ENCODE measurements around the gene CHGA. TPM values are rescaled to one million over a fixed set of nuclear protein-coding genes. Genes with fewer than 3 reads are reported as not detected.

Gene CHGA
- total and polyA plus RNA-seq, 2 of the 13 experiments (the other 11 are each of a cell fraction or from before 2014, with no cell fraction given), result not detected

- no peak for ATAC-seq
- in situ Hi-C loops (cut with HindIII; ENCODE audit: extremely low pct_ligation_motif_present, low pct_unique_long_range_greater_than_20kb), result no loop called here
- CTCF ChIA-PET (ENCODE audit: low intra/inter-chr PET ratio, low total read pairs), result no interaction called here
- TF ChIP-seq, protein P1, sequence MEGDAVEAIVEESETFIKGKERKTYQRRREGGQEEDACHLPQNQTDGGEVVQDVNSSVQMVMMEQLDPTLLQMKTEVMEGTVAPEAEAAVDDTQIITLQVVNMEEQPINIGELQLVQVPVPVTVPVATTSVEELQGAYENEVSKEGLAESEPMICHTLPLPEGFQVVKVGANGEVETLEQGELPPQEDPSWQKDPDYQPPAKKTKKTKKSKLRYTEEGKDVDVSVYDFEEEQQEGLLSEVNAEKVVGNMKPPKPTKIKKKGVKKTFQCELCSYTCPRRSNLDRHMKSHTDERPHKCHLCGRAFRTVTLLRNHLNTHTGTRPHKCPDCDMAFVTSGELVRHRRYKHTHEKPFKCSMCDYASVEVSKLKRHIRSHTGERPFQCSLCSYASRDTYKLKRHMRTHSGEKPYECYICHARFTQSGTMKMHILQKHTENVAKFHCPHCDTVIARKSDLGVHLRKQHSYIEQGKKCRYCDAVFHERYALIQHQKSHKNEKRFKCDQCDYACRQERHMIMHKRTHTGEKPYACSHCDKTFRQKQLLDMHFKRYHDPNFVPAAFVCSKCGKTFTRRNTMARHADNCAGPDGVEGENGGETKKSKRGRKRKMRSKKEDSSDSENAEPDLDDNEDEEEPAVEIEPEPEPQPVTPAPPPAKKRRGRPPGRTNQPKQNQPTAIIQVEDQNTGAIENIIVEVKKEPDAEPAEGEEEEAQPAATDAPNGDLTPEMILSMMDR (CRISPR knock-in tag; IDR thresholded peaks at IDR 0.05), result no peak
- TF ChIP-seq SNAPC2 (CRISPR knock-in tag; IDR thresholded peaks at IDR 0.05), result no peak
- TF ChIP-seq ELF3 (CRISPR knock-in tag; IDR thresholded peaks at IDR 0.05), result no peak
- TF ChIP-seq ZNF235 (CRISPR knock-in tag; IDR thresholded peaks at IDR 0.05; ENCODE audit: borderline replicate concordance), result no peak
- no peak for TF ChIP-seq ZBTB4 (CRISPR knock-in tag; IDR thresholded peaks at IDR 0.05; ENCODE audit: borderline replicate concordance)
- TF ChIP-seq ZNF331 (CRISPR knock-in tag; IDR thresholded peaks at IDR 0.05), result no peak
- TF ChIP-seq, protein P2, sequence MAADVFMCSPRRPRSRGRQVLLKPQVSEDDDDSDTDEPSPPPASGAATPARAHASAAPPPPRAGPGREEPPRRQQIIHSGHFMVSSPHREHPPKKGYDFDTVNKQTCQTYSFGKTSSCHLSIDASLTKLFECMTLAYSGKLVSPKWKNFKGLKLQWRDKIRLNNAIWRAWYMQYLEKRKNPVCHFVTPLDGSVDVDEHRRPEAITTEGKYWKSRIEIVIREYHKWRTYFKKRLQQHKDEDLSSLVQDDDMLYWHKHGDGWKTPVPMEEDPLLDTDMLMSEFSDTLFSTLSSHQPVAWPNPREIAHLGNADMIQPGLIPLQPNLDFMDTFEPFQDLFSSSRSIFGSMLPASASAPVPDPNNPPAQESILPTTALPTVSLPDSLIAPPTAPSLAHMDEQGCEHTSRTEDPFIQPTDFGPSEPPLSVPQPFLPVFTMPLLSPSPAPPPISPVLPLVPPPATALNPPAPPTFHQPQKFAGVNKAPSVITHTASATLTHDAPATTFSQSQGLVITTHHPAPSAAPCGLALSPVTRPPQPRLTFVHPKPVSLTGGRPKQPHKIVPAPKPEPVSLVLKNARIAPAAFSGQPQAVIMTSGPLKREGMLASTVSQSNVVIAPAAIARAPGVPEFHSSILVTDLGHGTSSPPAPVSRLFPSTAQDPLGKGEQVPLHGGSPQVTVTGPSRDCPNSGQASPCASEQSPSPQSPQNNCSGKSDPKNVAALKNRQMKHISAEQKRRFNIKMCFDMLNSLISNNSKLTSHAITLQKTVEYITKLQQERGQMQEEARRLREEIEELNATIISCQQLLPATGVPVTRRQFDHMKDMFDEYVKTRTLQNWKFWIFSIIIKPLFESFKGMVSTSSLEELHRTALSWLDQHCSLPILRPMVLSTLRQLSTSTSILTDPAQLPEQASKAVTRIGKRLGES (CRISPR knock-in tag; IDR thresholded peaks at IDR 0.05; ENCODE audit: borderline replicate concordance), result no peak
- TF ChIP-seq, protein P3, sequence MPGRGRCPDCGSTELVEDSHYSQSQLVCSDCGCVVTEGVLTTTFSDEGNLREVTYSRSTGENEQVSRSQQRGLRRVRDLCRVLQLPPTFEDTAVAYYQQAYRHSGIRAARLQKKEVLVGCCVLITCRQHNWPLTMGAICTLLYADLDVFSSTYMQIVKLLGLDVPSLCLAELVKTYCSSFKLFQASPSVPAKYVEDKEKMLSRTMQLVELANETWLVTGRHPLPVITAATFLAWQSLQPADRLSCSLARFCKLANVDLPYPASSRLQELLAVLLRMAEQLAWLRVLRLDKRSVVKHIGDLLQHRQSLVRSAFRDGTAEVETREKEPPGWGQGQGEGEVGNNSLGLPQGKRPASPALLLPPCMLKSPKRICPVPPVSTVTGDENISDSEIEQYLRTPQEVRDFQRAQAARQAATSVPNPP (CRISPR knock-in tag; IDR thresholded peaks at IDR 0.05), result no peak
- TF ChIP-seq SMAD9 (CRISPR knock-in tag; IDR thresholded peaks at IDR 0.05), result no peak
- no peak for TF ChIP-seq ZNF354B (CRISPR knock-in tag; IDR thresholded peaks at IDR 0.05)
- no peak for TF ChIP-seq ZNF629 (CRISPR knock-in tag; conservative IDR thresholded peaks at IDR 0.05)
- TF ChIP-seq ISL2 (CRISPR knock-in tag; IDR thresholded peaks at IDR 0.05), result no peak
- no peak for TF ChIP-seq NRL (CRISPR knock-in tag; IDR thresholded peaks at IDR 0.05; ENCODE audit: borderline replicate concordance)
- TF ChIP-seq NFE2 (CRISPR knock-in tag; IDR thresholded peaks at IDR 0.05), result no peak
- no peak for TF ChIP-seq DR1 (CRISPR knock-in tag; IDR thresholded peaks at IDR 0.05)
- no peak for TF ChIP-seq CBX5 (CRISPR knock-in tag; IDR thresholded peaks at IDR 0.05; ENCODE audit: borderline replicate concordance)
- TF ChIP-seq EP300 (IDR thresholded peaks at IDR 0.05; ENCODE audit: low read depth in 2 of 2, low read length in 2 of 2), result no peak
- no peak for TF ChIP-seq EP300 (CRISPR knock-in tag; IDR thresholded peaks at IDR 0.05; ENCODE audit: borderline replicate concordance)
These were observed 42.3 kb downstream of the CHGA start for GRCh38 chr14:92965281-92965680.

More at GRCh38 chr14:92965281-92965680, 42.3 kb downstream of the CHGA start:
- peaks cover 0 to 6% of the 10 kb centered on the region in 2 experiments; a peak in 1 of 5 replicates for H3K36me3 ChIP-seq (replicated peaks in 1 of 2; ENCODE audit: control insufficient read depth in 1 of 2, insufficient read depth in 2 of 2, low read length in 2 of 2)
- H3K79me2 ChIP-seq (ENCODE audit: insufficient read depth, low read length), result no peaks in the 10 kb centered on the region
- no peak for DNase-seq (ENCODE audit: low spot score)
- POLR2A ChIA-PET, result no interaction called here
- no peaks in the 10 kb centered on the region for H3K9me3 ChIP-seq (ENCODE audit: low read length)
- no peak overlapping the region for H3K27ac ChIP-seq (ENCODE audit: extremely low read length, insufficient read depth, low read length)
- FAIRE-seq, result no peak
- no peaks in the 10 kb centered on the region for H3K27me3 ChIP-seq (ENCODE audit: control insufficient read depth in 1 of 2, insufficient read depth in 2 of 2, low read length in 2 of 2)
- no peak overlapping the region for H3K9ac ChIP-seq (ENCODE audit: insufficient read depth, low read depth, low read length)
- WGBS (ENCODE audit: low lambda C conversion rate), result 95% methylated on average over 1 of the region's 1 CpG
- no peak overlapping the region for H3K4me3 ChIP-seq (replicated peaks in 1 of 3; ENCODE audit: insufficient read depth in 1 of 3, low read depth in 2 of 3, low read length in 3 of 3)
- no peaks in the 10 kb centered on the region for H4K20me1 ChIP-seq (ENCODE audit: insufficient read depth, low read length)
- H2AFZ ChIP-seq (ENCODE audit: low read length), result no peak overlapping the region
- peaks cover 36% of the 10 kb centered on the region for H3K4me1 ChIP-seq (ENCODE audit: insufficient read depth, low read length)
- no TSS peak for BruUV-seq (replicated peaks)
- intact Hi-C loops (cut with micrococcal nuclease; ENCODE audit: unreplicated experiment), result no loop called here
- no peak overlapping the region for H3K4me2 ChIP-seq (ENCODE audit: low read depth, low read length)
